HepG2 (cell line): ENCODE data around the gene PIP4K2C. TPM values are rescaled to one million over a fixed set of nuclear protein-coding genes. Genes with fewer than 3 reads are reported as not detected.
A peak's percentile ranks its signal among the peaks of the same experiment; 100 is the strongest.

ENCODE experiments used
- AGO2 ChIP-seq: fragments of 200-400 bp; formaldehyde crosslinking; optimal IDR thresholded peaks from 2 replicates; pipeline ENCODE3; 2017; ENCODE audit warnings: mild to moderate bottlenecking, low read depth, low read length, moderate library complexity
- CREB1 ChIP-seq, 2 experiments: fragments of 450-650 bp in 1 of 2; IDR thresholded peaks; 2 replicates each; pipeline ENCODE4 v1.6.1; 2016 to 2017; ENCODE audit warnings: control low read depth in 1 of 2, mild to moderate bottlenecking in 1 of 2, missing compliant biosample characterization in 1 of 2, missing genetic modification characterization in 1 of 2
- DDIT3 ChIP-seq: sonication (generic); formaldehyde crosslinking; IDR thresholded peaks from 2 replicates; pipeline ENCODE4 v1.4.0; 2020; ENCODE audit warnings: mild to moderate bottlenecking, missing genetic modification reagents
- DPF2 ChIP-seq: sonication (generic); formaldehyde crosslinking; IDR thresholded peaks from 2 replicates; pipeline ENCODE4 v1.4.0; 2020; ENCODE audit warnings: mild to moderate bottlenecking, low read depth, missing genetic modification reagents, borderline replicate concordance
- EEA1 ChIP-seq: sonication (generic); formaldehyde crosslinking; IDR thresholded peaks from 2 replicates; pipeline ENCODE4 v1.5.1; 2020; ENCODE audit warnings: mild to moderate bottlenecking, missing genetic modification reagents, borderline replicate concordance
- ELF1 ChIP-seq: sonication (generic); formaldehyde crosslinking; IDR thresholded peaks from 2 replicates; pipeline ENCODE4 v1.4.0; 2020; ENCODE audit warnings: missing genetic modification reagents
- ERF ChIP-seq: IDR thresholded peaks from 2 replicates; pipeline ENCODE4 v1.6.1; 2018; ENCODE audit warnings: missing biosample characterization, missing genetic modification reagents
- FOXC1 ChIP-seq: sonication (generic); formaldehyde crosslinking; IDR thresholded peaks from 2 replicates; pipeline ENCODE4 v1.8.0; 2022; ENCODE audit warnings: mild to moderate bottlenecking, missing genetic modification reagents, borderline replicate concordance
- GATAD1 ChIP-seq: IDR thresholded peaks from 2 replicates; pipeline ENCODE4 v1.6.1; 2016; ENCODE audit warnings: missing genetic modification reagents, missing compliant biosample characterization
- NAIF1 ChIP-seq: sonication (generic); formaldehyde crosslinking; IDR thresholded peaks from 2 replicates; pipeline ENCODE4 v1.5.0; 2020; ENCODE audit warnings: mild to moderate bottlenecking, missing genetic modification reagents, borderline replicate concordance
- PPARG ChIP-seq: conservative IDR thresholded peaks from 2 replicates; pipeline ENCODE4 v1.6.1; 2016; ENCODE audit warnings: missing biosample characterization, missing genetic modification reagents
- RARG ChIP-seq: sonication (generic); formaldehyde crosslinking; IDR thresholded peaks from 2 replicates; pipeline ENCODE4 v1.4.0; 2020; ENCODE audit warnings: low read depth, mild to moderate bottlenecking, missing genetic modification reagents
- RBM22 ChIP-seq: fragments of 200-400 bp; formaldehyde crosslinking; optimal IDR thresholded peaks from 2 replicates; pipeline ENCODE3; 2017; ENCODE audit warnings: mild to moderate bottlenecking, low read length, moderate library complexity
- SOX13 ChIP-seq, 3 experiments: fragments of 450-650 bp in 1 of 3; sonication (generic) in 1 of 3; formaldehyde crosslinking in 1 of 3; IDR thresholded peaks in 2 of 3; conservative IDR thresholded peaks in 1 of 3; 2 replicates each; pipeline versions ENCODE4 v1.5.0 to v1.6.1; 2016 to 2020; ENCODE audit warnings: antibody characterized with exemption in 1 of 3, mild to moderate bottlenecking in 1 of 3, missing compliant biosample characterization in 1 of 3, missing genetic modification reagents in 1 of 3, moderate library complexity in 1 of 3
- SRF ChIP-seq: IDR thresholded peaks from 2 replicates; pipeline ENCODE4 v1.6.1; 2011; ENCODE audit warnings: mild to moderate bottlenecking, low read depth, low read length, moderate library complexity
- ZFP36L2 ChIP-seq: sonication (generic); formaldehyde crosslinking; IDR thresholded peaks from 2 replicates; pipeline ENCODE4 v1.4.0; 2020; ENCODE audit warnings: missing genetic modification reagents
- ZFP90 ChIP-seq: sonication (generic); formaldehyde crosslinking; IDR thresholded peaks from 2 replicates; pipeline ENCODE4 v1.8.0; 2022; ENCODE audit warnings: missing genetic modification reagents, mild to moderate bottlenecking, inconsistent platforms, borderline replicate concordance
- ZMYM2 ChIP-seq: sonication (generic); formaldehyde crosslinking; IDR thresholded peaks from 2 replicates; pipeline ENCODE4 v1.8.0; 2022; ENCODE audit warnings: mild to moderate bottlenecking, missing genetic modification reagents
- ZNF740 ChIP-seq: sonication (generic); formaldehyde crosslinking; IDR thresholded peaks from 2 replicates; pipeline ENCODE4 v1.4.0; 2020; ENCODE audit warnings: missing genetic modification reagents
- polyA plus RNA-seq, 8 experiments: library from polyadenylated mRNA; depleted of rRNA in 3 of 8; stranded (reverse) in 7 of 8; unstranded in 1 of 8; fragments of >200 nt; fragmentation: Illumina TruSeq in 4 of 8; extraction: Trizol in 4 of 8; gene quantifications; 2 replicates each; pipeline versions ENCODE4 v1.2.1 to v1.2.3, GENCODE V29; 2011 to 2016; ENCODE audit warnings: low read depth in 4 of 8, missing spikeins in 1 of 8, mixed read lengths in 1 of 8; ENCODE audit not compliant: insufficient read depth in 1 of 8
- total RNA-seq, 5 experiments: library from RNA; depleted of rRNA; stranded (reverse); fragments of >200 nt; fragmentation: Illumina TruSeq; extraction: Trizol; gene quantifications; 2 replicates each; pipeline ENCODE4 v1.2.3, GENCODE V29; 2016; ENCODE audit warnings: low read depth in 1 of 5
- TF ChIP-seq, protein P1 (sequence below): sonication (generic); formaldehyde crosslinking; IDR thresholded peaks from 2 replicates; pipeline ENCODE4 v1.9.0; 2021; ENCODE audit warnings: missing genetic modification reagents, mild to moderate bottlenecking, borderline replicate concordance
- TF ChIP-seq, protein P2 (sequence below): sonication (generic); formaldehyde crosslinking; IDR thresholded peaks from 2 replicates; pipeline ENCODE4 v1.5.0; 2020; ENCODE audit warnings: missing genetic modification reagents
- TF ChIP-seq, protein P3 (sequence below): IDR thresholded peaks from 2 replicates; pipeline ENCODE4 v1.6.1; 2016; ENCODE audit warnings: low read depth, borderline replicate concordance
- TF ChIP-seq, protein P4 (sequence below): sonication (generic); formaldehyde crosslinking; IDR thresholded peaks from 2 replicates; pipeline ENCODE4 v1.8.0; 2022; ENCODE audit warnings: mild to moderate bottlenecking, missing genetic modification reagents, moderate library complexity

Gene PIP4K2C
- total and polyA plus RNA-seq, 2 of the 13 experiments (the other 11 are each of a cell fraction or from before 2014, with no cell fraction given) = 23.3 to 26.4 TPM

DNA sequence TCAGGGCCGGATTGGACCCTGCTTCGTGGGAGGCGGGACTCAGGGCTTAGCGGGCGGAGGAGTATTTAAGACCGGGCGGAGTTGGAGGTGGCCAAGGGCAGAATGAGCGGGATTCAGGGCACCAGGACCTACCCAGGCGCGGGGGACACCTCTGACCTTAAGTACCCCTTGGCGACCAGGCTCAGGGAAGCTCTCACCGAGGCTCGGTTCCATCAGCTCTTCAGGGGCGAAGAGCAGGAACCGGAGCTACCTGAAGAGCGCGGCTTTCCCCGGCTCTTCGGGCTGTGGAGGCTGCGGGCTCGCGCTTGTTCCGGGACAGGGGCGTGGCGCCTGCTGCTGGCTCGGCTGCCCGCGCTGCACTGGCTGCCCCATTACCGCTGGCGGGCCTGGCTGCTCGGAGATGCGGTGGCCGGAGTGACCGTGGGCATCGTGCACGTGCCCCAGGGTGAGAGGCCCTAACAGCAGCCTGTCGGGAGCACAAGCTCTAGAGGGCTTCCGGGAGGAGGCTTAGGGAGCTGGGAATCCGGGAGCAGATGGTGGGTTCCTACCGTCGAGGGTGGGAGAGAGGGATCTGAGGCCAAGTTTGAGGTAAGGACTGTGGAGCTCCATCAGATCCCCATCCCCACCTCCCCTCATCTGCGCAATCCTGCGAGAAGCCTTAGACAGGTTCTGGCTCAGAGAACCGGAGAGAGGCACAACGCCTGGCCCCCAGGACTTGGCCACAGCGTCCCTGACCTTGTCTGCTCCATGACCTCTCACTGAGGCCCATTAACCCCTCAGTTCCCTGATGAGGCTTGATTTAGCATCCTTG, 28.6 kb downstream of the PIP4K2C start (continued):
- TF ChIP-seq, protein P1, sequence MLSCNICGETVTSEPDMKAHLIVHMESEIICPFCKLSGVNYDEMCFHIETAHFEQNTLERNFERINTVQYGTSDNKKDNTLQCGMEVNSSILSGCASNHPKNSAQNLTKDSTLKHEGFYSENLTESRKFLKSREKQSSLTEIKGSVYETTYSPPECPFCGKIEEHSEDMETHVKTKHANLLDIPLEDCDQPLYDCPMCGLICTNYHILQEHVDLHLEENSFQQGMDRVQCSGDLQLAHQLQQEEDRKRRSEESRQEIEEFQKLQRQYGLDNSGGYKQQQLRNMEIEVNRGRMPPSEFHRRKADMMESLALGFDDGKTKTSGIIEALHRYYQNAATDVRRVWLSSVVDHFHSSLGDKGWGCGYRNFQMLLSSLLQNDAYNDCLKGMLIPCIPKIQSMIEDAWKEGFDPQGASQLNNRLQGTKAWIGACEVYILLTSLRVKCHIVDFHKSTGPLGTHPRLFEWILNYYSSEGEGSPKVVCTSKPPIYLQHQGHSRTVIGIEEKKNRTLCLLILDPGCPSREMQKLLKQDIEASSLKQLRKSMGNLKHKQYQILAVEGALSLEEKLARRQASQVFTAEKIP = no peak
- no peak for TF ChIP-seq ZFP36L2
- TF ChIP-seq ERF = 0 out of 2 replicates have a peak, but pooled peaks have one; percentile 23
- no peak for TF ChIP-seq DDIT3 (CRISPR knock-in tag)
- TF ChIP-seq AGO2 = peak; percentile 23
- no peak for TF ChIP-seq SRF
- TF ChIP-seq GATAD1 = no peak
- no peak for TF ChIP-seq SOX13 (IDR thresholded peaks at IDR 0.05)
- no peak for TF ChIP-seq SOX13 (CRISPR knock-in tag; conservative IDR thresholded peaks at IDR 0.05 in 1 of 2, IDR thresholded peaks at IDR 0.05 in 1 of 2)
- TF ChIP-seq ZNF740 (CRISPR knock-in tag) = no peak
- TF ChIP-seq, protein P2, sequence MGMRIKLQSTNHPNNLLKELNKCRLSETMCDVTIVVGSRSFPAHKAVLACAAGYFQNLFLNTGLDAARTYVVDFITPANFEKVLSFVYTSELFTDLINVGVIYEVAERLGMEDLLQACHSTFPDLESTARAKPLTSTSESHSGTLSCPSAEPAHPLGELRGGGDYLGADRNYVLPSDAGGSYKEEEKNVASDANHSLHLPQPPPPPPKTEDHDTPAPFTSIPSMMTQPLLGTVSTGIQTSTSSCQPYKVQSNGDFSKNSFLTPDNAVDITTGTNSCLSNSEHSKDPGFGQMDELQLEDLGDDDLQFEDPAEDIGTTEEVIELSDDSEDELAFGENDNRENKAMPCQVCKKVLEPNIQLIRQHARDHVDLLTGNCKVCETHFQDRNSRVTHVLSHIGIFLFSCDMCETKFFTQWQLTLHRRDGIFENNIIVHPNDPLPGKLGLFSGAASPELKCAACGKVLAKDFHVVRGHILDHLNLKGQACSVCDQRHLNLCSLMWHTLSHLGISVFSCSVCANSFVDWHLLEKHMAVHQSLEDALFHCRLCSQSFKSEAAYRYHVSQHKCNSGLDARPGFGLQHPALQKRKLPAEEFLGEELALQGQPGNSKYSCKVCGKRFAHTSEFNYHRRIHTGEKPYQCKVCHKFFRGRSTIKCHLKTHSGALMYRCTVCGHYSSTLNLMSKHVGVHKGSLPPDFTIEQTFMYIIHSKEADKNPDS = no peak
- no peak for TF ChIP-seq PPARG
- TF ChIP-seq ZFP90 (CRISPR knock-in tag) = 0 out of 2 replicates have a peak, but pooled peaks have one; percentile 13
- no peak for TF ChIP-seq DPF2 (CRISPR knock-in tag)
- TF ChIP-seq RARG = no peak
- TF ChIP-seq FOXC1 (CRISPR knock-in tag) = 0 out of 2 replicates have a peak, but pooled peaks have one; percentile 13
- TF ChIP-seq, protein P3, sequence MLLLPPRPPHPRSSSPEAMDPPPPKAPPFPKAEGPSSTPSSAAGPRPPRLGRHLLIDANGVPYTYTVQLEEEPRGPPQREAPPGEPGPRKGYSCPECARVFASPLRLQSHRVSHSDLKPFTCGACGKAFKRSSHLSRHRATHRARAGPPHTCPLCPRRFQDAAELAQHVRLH = no peak
- no peak for TF ChIP-seq NAIF1 (CRISPR knock-in tag)
- TF ChIP-seq ELF1 (CRISPR knock-in tag) = no peak
- TF ChIP-seq CREB1 (IDR thresholded peaks at IDR 0.05) = no peak
- TF ChIP-seq CREB1 (CRISPR knock-in tag; IDR thresholded peaks at IDR 0.05) = no peak
- no peak for TF ChIP-seq ZMYM2 (CRISPR knock-in tag)
- TF ChIP-seq, protein P4, sequence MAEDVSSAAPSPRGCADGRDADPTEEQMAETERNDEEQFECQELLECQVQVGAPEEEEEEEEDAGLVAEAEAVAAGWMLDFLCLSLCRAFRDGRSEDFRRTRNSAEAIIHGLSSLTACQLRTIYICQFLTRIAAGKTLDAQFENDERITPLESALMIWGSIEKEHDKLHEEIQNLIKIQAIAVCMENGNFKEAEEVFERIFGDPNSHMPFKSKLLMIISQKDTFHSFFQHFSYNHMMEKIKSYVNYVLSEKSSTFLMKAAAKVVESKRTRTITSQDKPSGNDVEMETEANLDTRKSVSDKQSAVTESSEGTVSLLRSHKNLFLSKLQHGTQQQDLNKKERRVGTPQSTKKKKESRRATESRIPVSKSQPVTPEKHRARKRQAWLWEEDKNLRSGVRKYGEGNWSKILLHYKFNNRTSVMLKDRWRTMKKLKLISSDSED (CRISPR knock-in tag) = no peak
- TF ChIP-seq EEA1 (CRISPR knock-in tag) = no peak
- no peak for TF ChIP-seq RBM22
